Stimulated activated CD8-positive, alpha-beta memory T cell treated with anti-CD3 and anti-CD28 coated beads, Interleukin-4, amount 100 ng/mL, for 4 hours (primary cell): ENCODE measurements around the gene COBL.

Experiments
- DNase-seq, 2 donors: peaks; one replicate each; pipeline ENCODE4 v3.0.0-alpha.2; 2020; ENCODE audit warnings: low read depth in 2 of 2, low spot score in 1 of 2

COBL gene

DNA sequence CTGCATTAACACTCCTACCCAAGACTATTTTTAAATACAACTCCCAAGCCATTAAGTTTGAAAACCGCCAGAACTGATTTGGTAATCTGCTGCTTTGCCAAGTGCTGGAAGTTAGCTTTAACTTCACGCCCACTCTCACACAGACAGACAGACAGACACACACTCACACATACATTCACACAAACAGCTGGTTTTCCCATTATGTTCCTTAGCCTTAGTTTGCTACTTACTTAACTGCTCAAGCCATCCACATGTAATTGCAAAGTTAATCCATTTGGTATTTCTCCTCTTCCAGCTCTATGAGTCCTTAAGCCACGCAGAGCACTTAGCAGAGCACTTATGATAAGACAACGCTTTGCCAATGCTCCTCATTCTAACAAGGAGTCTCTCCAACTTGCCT, 8.3 kb downstream of the COBL start:
- no peak for DNase-seq

DNA sequence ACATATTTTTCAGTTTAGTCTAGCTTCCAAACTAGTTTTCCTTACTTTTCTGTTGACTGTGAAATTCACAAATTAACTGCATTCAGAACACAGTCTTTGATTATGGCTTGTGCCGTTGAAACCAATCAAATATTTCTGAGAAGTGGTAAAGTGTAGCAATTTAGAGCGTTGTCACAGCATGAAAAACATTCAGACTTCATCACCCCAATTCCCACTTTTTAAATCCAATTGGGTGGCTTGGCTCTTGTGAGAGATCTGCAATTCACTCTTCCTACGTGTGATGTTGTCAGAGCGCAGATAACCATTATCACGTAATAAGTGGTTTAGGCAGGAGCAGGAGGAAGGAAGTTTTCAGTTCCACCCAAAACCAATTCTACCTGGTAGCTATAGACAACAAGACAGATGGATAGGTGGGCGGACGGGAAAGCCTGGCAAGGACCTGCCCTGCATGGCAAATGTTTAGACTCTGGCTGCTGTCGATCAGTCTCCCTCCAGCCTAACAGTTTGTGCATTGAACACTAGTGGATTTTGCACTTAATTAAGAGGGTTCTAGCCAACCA, 8.9 kb downstream of the COBL start:
- DNase-seq: no peak

- DNase-seq: no peak
These were observed 9.8 kb downstream of the COBL start for GRCh38 chr7:51306761-51307160.

- DNase-seq: no peak
These were observed 11.9 kb downstream of the COBL start for GRCh38 chr7:51304729-51305128.

DNA sequence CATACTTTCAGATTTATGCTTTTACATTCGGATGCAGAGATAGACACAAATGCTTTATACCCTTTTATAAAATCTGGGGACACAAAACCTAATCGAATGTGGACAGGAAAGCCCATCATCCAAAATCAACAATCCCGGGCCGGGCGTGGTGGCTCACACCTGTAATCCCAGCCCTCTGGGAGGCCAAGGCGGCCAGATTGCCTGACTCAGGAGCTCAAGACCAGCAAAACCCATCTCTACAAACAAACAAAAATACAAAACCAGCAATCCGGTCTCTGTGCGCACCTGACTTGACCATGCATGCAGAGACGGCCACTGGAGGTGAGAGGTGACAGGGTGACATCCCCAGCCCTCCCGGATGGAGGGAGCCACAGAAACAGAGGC, 13.5 kb downstream of the COBL start:
- no peak for DNase-seq

GRCh38 chr7:51301806-51302205, 14.8 kb downstream of the COBL start:
- DNase-seq: no peak

DNA sequence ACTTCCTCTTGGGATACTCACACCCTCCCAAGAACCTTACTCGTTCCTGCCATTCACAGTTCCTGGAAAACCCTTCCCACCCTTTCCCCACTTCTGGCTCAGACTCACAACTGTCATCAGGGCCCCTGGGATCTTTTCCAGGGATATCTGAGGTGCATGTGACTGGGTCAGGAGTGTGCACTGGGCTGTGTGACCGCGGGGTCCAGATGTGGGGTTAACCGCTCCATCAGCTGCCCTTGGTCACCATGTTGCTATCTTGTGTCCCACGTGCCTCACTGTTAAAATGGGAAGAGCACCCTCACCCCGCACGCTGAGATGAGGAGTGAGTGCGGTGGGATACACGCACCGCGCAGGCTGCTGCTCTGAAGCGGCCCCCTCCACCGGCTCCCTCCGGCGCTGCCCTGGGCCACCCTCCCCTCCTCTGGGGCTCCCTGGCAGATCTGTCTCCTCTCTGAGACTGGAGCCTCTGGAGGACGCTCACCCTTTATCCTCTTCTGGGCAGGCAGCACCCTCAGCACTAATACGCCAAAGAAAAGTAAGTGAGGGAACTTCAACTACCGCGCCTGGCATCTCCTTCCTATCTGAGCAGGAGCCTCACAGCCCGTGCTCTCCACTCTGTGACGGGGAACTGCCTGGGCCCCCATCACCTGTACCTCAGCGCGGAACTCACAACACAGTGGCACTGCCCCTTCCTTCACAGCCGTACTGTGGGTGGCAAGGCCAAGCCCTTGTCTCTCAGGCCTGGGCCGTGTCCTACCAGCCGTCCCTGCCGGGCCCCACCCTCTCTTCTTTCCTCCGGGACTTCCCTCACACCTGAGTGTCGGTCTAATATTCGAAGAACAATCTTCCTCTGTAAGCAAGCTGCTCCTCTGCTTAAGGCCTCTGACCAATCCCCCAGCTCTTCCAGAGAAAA, 15.6 kb downstream of the COBL start:
- DNase-seq: no peak

DNA sequence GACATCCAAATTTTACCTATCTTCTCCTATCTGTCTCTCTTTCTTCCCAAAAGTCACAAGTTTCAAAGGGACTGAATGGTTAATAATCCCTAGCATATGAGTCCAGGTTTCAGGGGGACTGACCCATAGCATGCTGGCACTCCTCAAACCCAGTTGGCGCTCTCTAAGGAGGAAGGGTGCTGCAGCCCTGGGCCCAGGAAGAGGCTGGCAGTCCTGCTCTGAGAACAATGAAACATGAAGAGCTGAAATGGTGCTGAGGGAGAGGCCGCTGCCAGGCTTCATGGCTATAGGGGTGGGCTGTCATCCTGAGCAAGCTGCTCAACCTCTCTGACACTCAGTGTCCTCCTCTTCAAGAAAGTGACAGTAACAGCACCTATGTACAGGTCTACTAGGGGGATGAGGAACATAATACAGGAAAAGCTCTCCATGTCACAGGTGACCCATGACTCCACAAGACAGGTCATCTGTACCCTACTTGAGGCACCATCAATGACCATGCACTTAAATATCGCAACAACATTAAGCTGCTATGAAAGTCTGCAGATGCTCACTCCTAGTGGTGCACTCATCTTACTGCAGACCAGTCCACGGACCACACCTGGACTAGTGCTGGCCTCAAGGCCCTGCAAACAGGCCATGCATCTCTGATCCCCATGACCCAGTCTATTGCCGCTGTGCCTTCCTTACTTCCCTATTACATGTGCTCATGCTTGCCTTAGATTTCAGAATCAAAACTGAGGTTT, 17.0 kb downstream of the COBL start:
- DNase-seq: no peak

DNA sequence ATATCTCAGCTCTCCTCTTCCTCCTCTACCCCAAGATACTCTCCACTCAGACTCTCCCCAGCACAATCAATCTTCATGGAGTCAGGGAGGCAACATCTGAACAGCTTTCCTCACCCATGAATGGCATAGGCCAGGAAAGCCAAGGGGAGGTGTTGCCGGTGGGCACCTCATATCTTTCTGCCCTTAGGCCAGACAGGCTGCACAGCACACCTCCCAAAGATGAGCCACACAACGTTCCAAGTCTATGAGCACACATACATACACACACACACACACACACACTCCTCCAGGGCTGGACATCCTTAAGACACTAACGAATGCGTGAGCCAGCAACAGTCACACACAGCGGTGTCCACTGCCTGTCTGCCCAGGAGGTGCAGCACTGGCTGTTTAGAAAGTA, 17.7 kb downstream of the COBL start:
- DNase-seq: no peak

DNA sequence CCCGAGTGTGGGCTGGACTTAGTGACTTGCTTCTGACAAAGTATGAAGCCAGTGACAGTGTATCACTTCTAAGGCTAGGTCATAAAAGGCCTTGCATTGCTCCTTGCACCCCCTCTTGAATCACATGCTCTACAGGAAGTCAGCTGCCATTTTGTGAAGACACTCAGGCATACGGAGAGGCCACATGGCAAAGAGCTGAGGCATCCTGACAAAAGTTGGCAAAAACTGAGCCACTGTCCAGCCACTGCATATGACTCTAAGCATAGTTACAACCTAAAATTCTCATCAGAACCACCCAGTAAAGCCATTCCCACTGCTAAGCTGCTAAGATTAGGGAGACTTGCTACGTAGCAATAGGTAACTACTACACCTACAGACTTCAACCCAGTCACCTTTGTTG, 18.6 kb downstream of the COBL start:
- DNase-seq: no peak

DNA sequence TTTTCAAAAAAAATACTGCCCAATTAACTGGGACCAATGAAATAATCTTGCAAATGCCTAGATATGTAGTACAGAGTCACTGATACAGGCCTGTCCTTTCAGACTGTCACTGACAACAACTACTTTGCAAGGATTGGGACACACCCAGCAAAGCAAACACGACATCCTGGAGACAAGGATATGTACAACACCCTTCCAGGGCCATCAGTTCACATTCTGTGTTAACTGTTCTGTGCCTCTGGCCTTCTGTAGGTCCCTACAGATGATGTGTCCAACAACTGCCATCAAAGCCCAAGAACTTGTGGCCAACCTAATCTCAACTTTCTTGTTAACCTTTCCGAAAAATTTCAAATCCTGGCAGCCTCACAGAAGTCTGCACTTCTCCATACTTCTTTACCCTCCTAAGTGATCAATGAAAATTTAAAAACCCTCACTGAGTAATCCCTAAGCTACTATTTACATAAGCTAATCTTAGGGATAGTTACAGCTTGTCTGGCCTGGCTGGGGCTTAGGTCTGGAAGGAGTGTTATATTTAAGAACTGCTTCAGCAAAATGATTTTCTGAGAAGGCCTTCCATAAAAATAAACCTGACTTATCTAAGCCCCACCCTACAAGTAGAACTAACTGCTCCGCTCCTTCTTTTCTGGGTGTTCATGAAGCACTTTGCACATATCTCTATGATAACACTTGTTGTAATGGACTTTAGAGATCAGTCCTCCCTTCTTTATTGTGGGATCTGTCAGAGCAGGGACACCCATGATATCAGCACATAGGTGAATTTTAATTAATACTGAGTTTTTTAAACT, 21.0 kb downstream of the COBL start:
- DNase-seq: no peak

GRCh38 chr7:51292596-51292995, 24.0 kb downstream of the COBL start:
- no peak for DNase-seq

- DNase-seq: no peak
These were observed 25.7 kb downstream of the COBL start for GRCh38 chr7:51290702-51291540.

DNA sequence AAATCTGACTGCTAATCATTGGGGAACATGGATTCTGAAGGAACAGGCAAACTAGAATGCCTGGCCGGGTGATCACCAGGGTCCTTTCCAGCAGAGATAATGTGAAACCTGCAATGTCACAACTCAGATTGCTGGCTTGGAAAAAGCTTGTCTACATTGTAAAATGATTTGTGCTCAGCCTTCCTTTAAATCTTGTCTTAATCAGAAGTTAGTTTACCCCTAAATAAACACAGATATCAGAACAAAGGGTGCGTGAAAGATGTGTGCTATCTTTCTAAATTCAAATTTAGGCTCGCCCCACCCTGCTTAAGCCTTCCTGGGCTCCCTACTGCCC, 26.3 kb downstream of the COBL start:
- no peak for DNase-seq

GRCh38 chr7:51289623-51290303, 26.8 kb downstream of the COBL start:
- DNase-seq: no peak

- DNase-seq: no peak
These were observed 27.6 kb downstream of the COBL start for GRCh38 chr7:51288896-51289622.

DNA sequence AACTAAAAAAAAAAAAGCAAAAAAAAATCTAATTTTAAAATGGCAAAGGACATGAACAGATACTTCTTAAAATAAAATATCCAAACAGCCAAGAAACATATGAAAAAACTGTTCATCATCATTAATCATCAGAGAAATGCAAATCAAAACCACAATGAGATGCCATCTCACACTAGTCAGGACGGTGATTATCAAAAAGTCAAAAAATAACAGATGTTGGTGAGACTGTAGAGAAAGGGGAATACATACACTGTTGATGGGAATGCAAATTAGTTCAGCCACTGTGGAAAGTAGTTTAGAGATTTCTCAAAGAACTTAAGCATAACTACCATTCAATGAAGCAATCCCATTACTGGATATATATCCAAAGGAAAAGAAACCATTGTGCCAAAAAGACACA, 30.2 kb downstream of the COBL start:
- DNase-seq: no peak

- DNase-seq: no peak
These were observed 36.5 kb downstream of the COBL start for GRCh38 chr7:51280156-51280555.

DNA sequence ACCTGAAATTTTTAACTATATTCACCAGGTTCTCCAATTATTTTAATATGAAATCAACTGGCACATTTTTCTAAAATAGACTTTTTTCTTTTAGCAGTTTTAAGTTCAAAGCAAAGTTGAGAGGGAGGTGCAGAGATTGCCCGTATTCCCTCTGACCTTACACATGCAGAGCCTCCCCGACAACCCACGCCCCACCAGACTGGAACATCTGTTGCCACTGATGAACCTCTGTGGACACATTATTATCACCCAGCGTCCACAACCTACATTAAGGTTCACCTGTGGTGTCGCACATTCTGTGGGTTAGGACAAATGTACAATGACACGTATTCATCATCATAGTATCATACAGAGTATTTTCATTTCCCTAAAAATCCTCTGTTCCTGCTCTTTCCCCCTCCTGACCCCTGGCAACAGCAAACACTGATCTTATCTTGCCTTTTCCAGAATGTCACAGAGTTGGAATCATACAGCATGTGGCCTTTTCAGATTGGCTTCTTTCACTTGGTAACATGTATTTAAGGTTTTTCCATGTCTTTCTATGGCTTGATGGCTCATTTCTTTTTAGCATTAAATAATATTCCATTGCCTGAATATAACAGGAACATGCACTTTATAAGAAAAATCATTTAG, 37.1 kb downstream of the COBL start:
- no peak for DNase-seq
